ENCODE data around the gene AGAP3.

DNA sequence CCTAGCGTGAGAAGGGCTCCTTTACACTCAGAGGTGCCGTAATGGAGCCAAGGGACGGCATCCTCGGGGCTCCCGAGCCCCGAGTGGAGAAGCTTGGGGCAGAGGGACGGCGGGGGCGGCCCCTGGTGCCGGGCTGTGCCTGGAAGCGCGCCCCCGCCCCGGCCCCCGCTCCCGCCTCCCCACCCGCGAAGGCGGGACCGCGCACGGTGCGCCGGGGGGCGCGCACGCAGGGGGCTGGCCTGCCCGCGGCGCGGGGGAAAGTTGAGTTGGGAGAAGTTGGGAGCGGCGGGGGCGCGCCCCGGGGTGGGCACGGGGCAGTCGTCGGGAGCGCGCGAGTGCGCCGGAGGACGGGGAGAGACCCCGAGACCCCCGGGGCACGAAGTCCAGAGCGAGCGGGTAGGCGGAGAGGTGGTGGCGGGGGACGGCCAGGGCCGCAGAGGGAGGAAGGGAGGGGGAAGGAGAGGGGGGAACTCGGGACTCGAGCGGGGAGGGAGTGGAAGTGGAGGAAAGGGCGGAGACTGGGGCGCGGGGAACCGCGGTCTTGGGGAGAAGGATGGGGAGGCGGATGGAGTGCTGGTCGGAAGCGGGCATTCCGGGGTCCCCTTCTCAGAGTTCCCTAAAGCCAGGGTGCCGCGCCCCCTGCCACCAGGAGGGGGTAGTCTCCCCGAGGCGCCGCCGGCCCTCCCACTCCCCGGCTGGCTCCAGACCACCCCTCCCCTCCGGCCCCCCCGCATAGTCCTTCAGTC is 26.7 kb upstream of the AGAP3 start, which contains the start of gene SLC4A2:
- TF ChIP-seq, protein P1, sequence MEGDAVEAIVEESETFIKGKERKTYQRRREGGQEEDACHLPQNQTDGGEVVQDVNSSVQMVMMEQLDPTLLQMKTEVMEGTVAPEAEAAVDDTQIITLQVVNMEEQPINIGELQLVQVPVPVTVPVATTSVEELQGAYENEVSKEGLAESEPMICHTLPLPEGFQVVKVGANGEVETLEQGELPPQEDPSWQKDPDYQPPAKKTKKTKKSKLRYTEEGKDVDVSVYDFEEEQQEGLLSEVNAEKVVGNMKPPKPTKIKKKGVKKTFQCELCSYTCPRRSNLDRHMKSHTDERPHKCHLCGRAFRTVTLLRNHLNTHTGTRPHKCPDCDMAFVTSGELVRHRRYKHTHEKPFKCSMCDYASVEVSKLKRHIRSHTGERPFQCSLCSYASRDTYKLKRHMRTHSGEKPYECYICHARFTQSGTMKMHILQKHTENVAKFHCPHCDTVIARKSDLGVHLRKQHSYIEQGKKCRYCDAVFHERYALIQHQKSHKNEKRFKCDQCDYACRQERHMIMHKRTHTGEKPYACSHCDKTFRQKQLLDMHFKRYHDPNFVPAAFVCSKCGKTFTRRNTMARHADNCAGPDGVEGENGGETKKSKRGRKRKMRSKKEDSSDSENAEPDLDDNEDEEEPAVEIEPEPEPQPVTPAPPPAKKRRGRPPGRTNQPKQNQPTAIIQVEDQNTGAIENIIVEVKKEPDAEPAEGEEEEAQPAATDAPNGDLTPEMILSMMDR (IDR thresholded peaks at IDR 0.05 in 2 of 3, conservative IDR thresholded peaks at IDR 0.05 in 1 of 3; ENCODE audit: borderline replicate concordance in 1 of 3, insufficient read depth in 1 of 3, low read depth in 2 of 3, low read length in 2 of 3), result peak in 2 of 3 experiments; percentile 54 to 59; a peak in 4 of 6 replicates
- no peak for TF ChIP-seq CEBPB (IDR thresholded peaks at IDR 0.05; ENCODE audit: low read depth)
- no peak for TF ChIP-seq EZH2phosphoT487 (IDR thresholded peaks at IDR 0.05; ENCODE audit: borderline replicate concordance)
- TF ChIP-seq POLR2A (IDR thresholded peaks at IDR 0.05; ENCODE audit: borderline replicate concordance, extremely low read depth, insufficient read depth, insufficient read length), result peak; percentile 38
- no peak for TF ChIP-seq ZNF274 (IDR thresholded peaks at IDR 0.05; ENCODE audit: low read depth, low read length)
- TF ChIP-seq, protein P2, sequence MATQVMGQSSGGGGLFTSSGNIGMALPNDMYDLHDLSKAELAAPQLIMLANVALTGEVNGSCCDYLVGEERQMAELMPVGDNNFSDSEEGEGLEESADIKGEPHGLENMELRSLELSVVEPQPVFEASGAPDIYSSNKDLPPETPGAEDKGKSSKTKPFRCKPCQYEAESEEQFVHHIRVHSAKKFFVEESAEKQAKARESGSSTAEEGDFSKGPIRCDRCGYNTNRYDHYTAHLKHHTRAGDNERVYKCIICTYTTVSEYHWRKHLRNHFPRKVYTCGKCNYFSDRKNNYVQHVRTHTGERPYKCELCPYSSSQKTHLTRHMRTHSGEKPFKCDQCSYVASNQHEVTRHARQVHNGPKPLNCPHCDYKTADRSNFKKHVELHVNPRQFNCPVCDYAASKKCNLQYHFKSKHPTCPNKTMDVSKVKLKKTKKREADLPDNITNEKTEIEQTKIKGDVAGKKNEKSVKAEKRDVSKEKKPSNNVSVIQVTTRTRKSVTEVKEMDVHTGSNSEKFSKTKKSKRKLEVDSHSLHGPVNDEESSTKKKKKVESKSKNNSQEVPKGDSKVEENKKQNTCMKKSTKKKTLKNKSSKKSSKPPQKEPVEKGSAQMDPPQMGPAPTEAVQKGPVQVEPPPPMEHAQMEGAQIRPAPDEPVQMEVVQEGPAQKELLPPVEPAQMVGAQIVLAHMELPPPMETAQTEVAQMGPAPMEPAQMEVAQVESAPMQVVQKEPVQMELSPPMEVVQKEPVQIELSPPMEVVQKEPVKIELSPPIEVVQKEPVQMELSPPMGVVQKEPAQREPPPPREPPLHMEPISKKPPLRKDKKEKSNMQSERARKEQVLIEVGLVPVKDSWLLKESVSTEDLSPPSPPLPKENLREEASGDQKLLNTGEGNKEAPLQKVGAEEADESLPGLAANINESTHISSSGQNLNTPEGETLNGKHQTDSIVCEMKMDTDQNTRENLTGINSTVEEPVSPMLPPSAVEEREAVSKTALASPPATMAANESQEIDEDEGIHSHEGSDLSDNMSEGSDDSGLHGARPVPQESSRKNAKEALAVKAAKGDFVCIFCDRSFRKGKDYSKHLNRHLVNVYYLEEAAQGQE (IDR thresholded peaks at IDR 0.05; ENCODE audit: low read depth), result no peak
- no peak for TF ChIP-seq ELF1 (IDR thresholded peaks at IDR 0.05; ENCODE audit: borderline replicate concordance, low read depth)
- TF ChIP-seq, protein P3, sequence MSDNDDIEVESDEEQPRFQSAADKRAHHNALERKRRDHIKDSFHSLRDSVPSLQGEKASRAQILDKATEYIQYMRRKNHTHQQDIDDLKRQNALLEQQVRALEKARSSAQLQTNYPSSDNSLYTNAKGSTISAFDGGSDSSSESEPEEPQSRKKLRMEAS (IDR thresholded peaks at IDR 0.05), result no peak
- TF ChIP-seq SIN3A (IDR thresholded peaks at IDR 0.05; ENCODE audit: low read depth), result no peak
- no peak for TF ChIP-seq EGR1 (IDR thresholded peaks at IDR 0.05; ENCODE audit: low read depth)
- TF ChIP-seq SP1 (IDR thresholded peaks at IDR 0.05; ENCODE audit: low read depth), result no peak
- no peak for TF ChIP-seq YY1 (IDR thresholded peaks at IDR 0.05; ENCODE audit: extremely low read depth, insufficient replicate concordance, low read depth, low read length)
- peak; percentile 69 for TF ChIP-seq POLR2AphosphoS5 (IDR thresholded peaks at IDR 0.05; ENCODE audit: low read depth, low read length)
- no peak for TF ChIP-seq EZH2 (IDR thresholded peaks at IDR 0.05)
